Choroid plexus epithelial cell (primary cell): Measurements from ENCODE around the gene NRAP.

Experiments
- DNase-seq: peaks from one replicate; pipeline ENCODE4 v3.0.0-alpha.2; 2010; ENCODE audit warnings: low read depth
- H3K4me3 ChIP-seq: 2 replicates; pipeline ENCODE4 v1.5.1; 2011; ENCODE audit warnings: low read depth, mild to moderate bottlenecking, control low read depth, low read length, moderate library complexity
- CTCF ChIP-seq: conservative IDR thresholded peaks from 2 replicates; pipeline ENCODE4 v1.5.1; 2011; ENCODE audit warnings: low read depth, mild to moderate bottlenecking, control low read depth, inconsistent platforms, low read length, moderate library complexity

Gene NRAP

GRCh38 chr10:113563306-113564088 is 100.3 kb downstream of the NRAP start:
- peak overlapping the region; percentile 57 for H3K4me3 ChIP-seq
- peak; percentile 95 for TF ChIP-seq CTCF
- peak; percentile 79 for DNase-seq

DNA sequence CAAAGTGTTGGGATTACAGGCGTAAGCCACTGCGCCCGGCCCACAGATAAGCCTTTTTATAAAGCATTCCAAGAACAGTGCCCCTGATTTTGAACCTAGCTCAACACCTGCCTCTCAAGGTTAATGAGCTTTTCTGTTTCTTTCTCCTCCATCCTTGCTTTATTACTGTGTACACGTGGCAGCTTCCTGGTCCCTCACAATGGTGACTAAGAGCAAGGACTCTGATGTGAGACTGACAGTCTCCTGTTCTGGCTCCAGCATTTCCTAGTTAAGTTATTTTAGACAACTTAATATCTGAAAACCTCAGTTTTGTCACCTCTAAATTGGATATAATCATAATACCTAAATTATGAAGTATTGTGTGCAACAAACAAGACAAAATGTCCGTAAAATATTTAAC is 101.1 kb downstream of the NRAP start:
- no peak overlapping the region for H3K4me3 ChIP-seq
- no peak for DNase-seq
- TF ChIP-seq CTCF, result no peak

- DNase-seq, result no peak
- TF ChIP-seq CTCF, result no peak
These were observed 101.8 kb downstream of the NRAP start for GRCh38 chr10:113562069-113562468.

DNA sequence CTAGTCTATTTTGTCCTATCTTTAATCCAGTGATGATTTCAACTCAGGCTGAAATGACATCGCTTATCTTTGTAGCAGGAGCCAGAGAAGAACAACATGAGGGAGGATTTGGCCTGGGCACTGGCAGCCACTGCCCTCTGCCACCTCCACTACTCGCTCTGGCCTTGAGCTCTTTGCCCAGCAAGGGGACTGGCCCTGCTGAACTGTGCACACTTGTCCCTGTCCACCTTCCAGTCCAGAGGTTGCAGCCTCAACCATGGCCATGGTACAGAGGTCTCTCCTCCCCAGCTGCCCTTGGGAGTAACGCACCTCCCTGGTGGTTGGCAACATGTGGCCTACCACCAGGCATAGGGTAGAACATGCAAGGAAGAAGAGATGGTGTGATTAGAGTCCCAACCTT is 102.6 kb downstream of the NRAP start:
- no peak for TF ChIP-seq CTCF
- H3K4me3 ChIP-seq, result no peak overlapping the region
- DNase-seq, result no peak

More at GRCh38 chr10:113562069-113562468, 101.8 kb downstream of the NRAP start:
- H3K4me3 ChIP-seq, result no peak overlapping the region

- H3K4me3 ChIP-seq, result no peak overlapping the region
- no peak for TF ChIP-seq CTCF
- no peak for DNase-seq
These were observed 103.8 kb downstream of the NRAP start for GRCh38 chr10:113560071-113560470.

- H3K4me3 ChIP-seq, result no peak overlapping the region
- TF ChIP-seq CTCF, result no peak
- no peak for DNase-seq
These were observed 105.9 kb downstream of the NRAP start for GRCh38 chr10:113557903-113558321.

- peak; percentile 26 for DNase-seq
- no peak overlapping the region for H3K4me3 ChIP-seq
- no peak for TF ChIP-seq CTCF
These were observed 106.4 kb downstream of the NRAP start for GRCh38 chr10:113557424-113557862.
